Kidney epithelial cell (primary cell): ENCODE data around the gene DSCAML1. TPM values are rescaled to one million over a fixed set of nuclear protein-coding genes. Genes with fewer than 3 reads are reported as not detected.
A peak's percentile ranks its signal among the peaks of the same experiment; 100 is the strongest.

Experiments used
- DNase-seq: peaks from one replicate; pipeline ENCODE4 v3.0.0-alpha.2; 2010; ENCODE audit warnings: low read depth
- H3K27me3 ChIP-seq: 2 replicates; pipeline ENCODE4 v1.6.0; 2011; ENCODE audit warnings: low read length; ENCODE audit not compliant: control insufficient read depth, insufficient read depth
- H3K36me3 ChIP-seq: 2 replicates; pipeline ENCODE4 v1.5.1; 2011; ENCODE audit warnings: low read length; ENCODE audit not compliant: control insufficient read depth, insufficient read depth
- H3K4me3 ChIP-seq: 2 replicates; pipeline ENCODE4 v1.5.1; 2011; ENCODE audit warnings: low read depth, mild to moderate bottlenecking, control low read depth, low read length
- CTCF ChIP-seq: IDR thresholded peaks from 2 replicates; pipeline ENCODE4 v1.5.1; 2011; ENCODE audit warnings: mild to moderate bottlenecking, moderate library complexity, low read length, control low read depth, inconsistent platforms; ENCODE audit not compliant: insufficient read depth, poor library complexity, severe bottlenecking
- total RNA-seq: library from RNA; depleted of rRNA; stranded (reverse); fragments of >200 nt; gene quantifications from 2 replicates; pipeline ENCODE4 v1.2.3, GENCODE V29; 2015

DSCAML1 gene
- total RNA-seq, 1 donor from 2014 or later = 3.1 TPM

GRCh38 chr11:117462183-117462863 lies 334.7 kb downstream of the DSCAML1 start:
- peaks cover 5% of the 10 kb centered on the region for H3K27me3 ChIP-seq
- no peak overlapping the region for H3K4me3 ChIP-seq
- no peaks in the 10 kb centered on the region for H3K36me3 ChIP-seq
- DNase-seq = no peak
- no peak for TF ChIP-seq CTCF

GRCh38 chr11:117461396-117462182 lies 335.4 kb downstream of the DSCAML1 start:
- no peak for TF ChIP-seq CTCF
- Histone ChIP-seq H3K36me3 (no peaks in the 10 kb centered on the region), H3K4me3 (no peak overlapping the region), H3K27me3 (peaks cover 5% of the 10 kb centered on the region)
- no peak for DNase-seq

GRCh38 chr11:117459979-117460300 lies 337.1 kb downstream of the DSCAML1 start:
- no peak for TF ChIP-seq CTCF
- Histone ChIP-seq H3K36me3 (no peaks in the 10 kb centered on the region), H3K4me3 (no peak overlapping the region), H3K27me3 (peaks cover 5% of the 10 kb centered on the region)
- DNase-seq = no peak

- no peak for DNase-seq
- Histone ChIP-seq H3K27me3 (no peaks in the 10 kb centered on the region), H3K4me3 (no peak overlapping the region), H3K36me3 (no peaks in the 10 kb centered on the region)
- TF ChIP-seq CTCF = no peak
Measured at GRCh38 chr11:117459123-117459978, 337.7 kb downstream of the DSCAML1 start.

- no peak for TF ChIP-seq CTCF
- Histone ChIP-seq H3K4me3 (no peak overlapping the region), H3K27me3 (no peaks in the 10 kb centered on the region), H3K36me3 (no peaks in the 10 kb centered on the region)
- DNase-seq = peak; percentile 62
Measured at GRCh38 chr11:117458275-117459122, 338.5 kb downstream of the DSCAML1 start.
